Spleen (tissue), 7 donors: Measurements from ENCODE around the gene SLC13A5.

Experiments used
- POLR2A ChIP-seq, 3 donors: fragments of 450-650 bp; IDR thresholded peaks; one replicate each; pipeline ENCODE4 v1.5.1; 2017; ENCODE audit warnings: antibody characterized with exemption in 3 of 3, mild to moderate bottlenecking in 1 of 3
- TF ChIP-seq, protein P1 (sequence below), 11 experiments: fragments of 200-600 bp in 7 of 11; fragments of 450-650 bp in 4 of 11; sonication (generic) in 4 of 11; IDR thresholded peaks in 8 of 11; conservative IDR thresholded peaks in 3 of 11; 1 replicate in 7 of 11; 2 replicates in 4 of 11; pipeline versions ENCODE4 v1.4.0 to v1.8.0; 2016 to 2021; ENCODE audit warnings: antibody characterized with exemption in 11 of 11, inconsistent platforms in 4 of 11, mild to moderate bottlenecking in 1 of 11
- donor health status: DM: no; HTN: no; CAD: no; lungs with moderate emphysema.
- donor health status: DM: no; HTN: no; CAD: no.
- donor health status: DM: no; HTN: no; CAD: no.

DNA sequence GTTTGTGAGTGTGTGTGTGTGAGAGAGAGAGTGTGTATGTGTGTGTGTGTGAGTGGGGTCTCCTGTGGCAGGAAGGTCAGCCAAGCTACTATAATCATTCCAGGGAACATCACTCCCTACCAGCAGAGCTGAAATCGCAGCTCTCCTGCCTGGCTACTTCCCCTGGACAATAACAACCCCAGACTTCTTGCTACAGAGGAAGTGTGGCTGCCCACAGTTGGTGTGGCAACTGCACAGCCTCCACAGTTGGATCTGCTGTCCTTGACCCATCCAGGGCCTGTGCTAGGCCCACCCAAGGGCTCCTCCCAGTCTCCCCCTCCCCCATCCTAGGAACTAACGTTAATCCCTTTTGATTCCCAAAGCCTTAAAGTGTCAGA lies 1.5 kb downstream of the SLC13A5 start:
- TF ChIP-seq, protein P1, sequence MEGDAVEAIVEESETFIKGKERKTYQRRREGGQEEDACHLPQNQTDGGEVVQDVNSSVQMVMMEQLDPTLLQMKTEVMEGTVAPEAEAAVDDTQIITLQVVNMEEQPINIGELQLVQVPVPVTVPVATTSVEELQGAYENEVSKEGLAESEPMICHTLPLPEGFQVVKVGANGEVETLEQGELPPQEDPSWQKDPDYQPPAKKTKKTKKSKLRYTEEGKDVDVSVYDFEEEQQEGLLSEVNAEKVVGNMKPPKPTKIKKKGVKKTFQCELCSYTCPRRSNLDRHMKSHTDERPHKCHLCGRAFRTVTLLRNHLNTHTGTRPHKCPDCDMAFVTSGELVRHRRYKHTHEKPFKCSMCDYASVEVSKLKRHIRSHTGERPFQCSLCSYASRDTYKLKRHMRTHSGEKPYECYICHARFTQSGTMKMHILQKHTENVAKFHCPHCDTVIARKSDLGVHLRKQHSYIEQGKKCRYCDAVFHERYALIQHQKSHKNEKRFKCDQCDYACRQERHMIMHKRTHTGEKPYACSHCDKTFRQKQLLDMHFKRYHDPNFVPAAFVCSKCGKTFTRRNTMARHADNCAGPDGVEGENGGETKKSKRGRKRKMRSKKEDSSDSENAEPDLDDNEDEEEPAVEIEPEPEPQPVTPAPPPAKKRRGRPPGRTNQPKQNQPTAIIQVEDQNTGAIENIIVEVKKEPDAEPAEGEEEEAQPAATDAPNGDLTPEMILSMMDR (IDR thresholded peaks at IDR 0.05 in 8 of 11, conservative IDR thresholded peaks at IDR 0.05 in 3 of 11), result no peak
- TF ChIP-seq POLR2A (IDR thresholded peaks at IDR 0.05), result no peak
